Fibroblast of pulmonary artery (primary cell): ENCODE measurements around the gene LARGE1.
A peak's percentile ranks its signal among the peaks of the same experiment; 100 is the strongest.

Source experiments
- DNase-seq: peaks from one replicate; pipeline ENCODE4 v3.0.0-alpha.2; 2010; ENCODE audit warnings: low read depth
- H3K4me3 ChIP-seq: replicated peaks from 2 replicates; pipeline ENCODE4 v1.5.1; 2011; ENCODE audit warnings: low read depth, mild to moderate bottlenecking, control low read depth, low read length, moderate library complexity
- CTCF ChIP-seq: IDR thresholded peaks from 2 replicates; pipeline ENCODE4 v1.5.1; 2011; ENCODE audit warnings: mild to moderate bottlenecking, control low read depth, low read length, inconsistent platforms; ENCODE audit errors: missing control alignments

The LARGE1 gene

DNA sequence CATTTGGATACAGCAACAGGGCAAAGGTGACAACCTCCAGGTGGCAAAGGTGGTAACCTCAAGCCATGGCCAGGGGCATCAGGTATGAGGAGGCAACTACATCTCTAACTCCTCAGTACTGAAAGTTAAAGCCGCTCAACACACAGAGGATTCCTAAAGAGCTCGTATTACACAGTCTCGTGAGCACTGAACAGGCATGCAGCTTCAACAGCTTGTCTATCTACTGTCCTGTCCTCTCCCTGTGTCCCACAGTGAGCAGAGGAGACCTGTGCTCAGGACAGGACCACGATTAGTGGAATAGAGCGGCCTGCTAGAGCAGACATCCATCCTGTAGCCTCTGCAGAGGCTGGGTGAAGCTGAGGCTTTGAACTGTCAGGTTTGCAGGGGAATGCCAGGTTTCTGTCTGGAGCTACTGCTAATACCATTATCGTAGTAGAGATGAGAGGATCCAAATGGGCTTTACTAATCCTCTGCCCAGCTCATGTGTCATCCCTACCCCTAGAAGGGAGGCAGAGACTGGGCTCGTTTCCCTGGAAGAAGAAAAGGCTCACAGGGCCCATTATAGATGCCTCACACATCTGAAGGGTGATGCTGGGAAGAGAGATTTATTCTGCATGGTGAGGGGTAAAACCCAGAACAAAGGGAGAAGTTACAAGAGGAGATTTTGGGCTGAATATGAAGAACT, 415.2 kb downstream of the LARGE1 start:
- no peak overlapping the region for H3K4me3 ChIP-seq
- TF ChIP-seq CTCF = no peak
- DNase-seq = no peak

DNA sequence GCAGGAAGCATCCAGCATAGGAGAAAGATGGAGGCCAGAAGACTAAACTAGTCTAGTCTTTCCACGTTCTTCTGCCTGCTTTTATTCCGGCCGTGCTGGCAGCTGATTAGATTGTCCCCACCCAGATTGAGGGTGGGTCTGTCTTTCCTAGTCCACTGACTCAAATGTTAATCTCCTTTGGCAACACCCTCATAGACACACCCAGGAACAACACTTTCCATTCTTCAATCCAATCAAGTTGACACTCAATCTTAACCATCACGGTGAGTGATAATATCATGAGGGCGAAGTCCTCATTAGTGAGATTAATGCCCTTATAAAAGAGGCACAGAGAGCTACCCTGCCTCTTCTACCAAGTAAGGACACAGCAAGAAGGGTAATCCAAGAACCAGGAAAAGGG, 424.2 kb downstream of the LARGE1 start:
- DNase-seq = no peak
- no peak overlapping the region for H3K4me3 ChIP-seq
- no peak for TF ChIP-seq CTCF

DNA sequence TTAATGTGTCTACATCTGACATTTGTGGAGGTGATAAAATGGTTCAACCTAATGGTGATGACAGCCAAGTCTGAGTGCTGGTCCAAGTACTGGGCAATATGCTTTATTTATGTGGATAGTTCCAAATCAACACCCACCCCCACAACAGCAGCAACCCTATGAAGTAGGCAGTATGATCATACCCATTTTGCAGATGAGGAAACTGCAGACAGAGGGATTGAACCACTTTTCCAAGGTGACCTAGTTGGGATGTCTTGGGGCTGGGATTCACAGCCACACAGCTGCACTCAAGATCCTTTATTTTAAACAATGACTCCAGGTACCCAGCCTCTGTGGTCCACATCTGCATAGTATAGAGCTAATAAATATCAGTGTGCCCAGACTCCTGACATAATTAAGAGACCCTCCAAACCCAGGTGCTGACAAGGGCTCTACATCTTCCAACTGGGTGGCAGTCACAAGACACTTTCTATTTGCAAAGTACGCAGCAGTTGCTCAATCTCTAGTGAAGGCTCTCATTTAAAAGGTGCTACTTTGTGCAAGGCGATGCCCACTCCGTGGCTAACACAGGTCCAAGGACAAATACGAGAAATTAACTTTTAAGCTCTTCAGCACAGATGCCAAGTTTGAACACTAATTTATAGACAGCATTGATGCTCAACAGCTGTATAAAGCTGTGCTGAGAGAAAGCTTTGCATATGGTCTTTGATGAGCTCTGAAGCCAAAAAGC, 426.6 kb downstream of the LARGE1 start:
- H3K4me3 ChIP-seq = no peak overlapping the region
- TF ChIP-seq CTCF = no peak
- no peak for DNase-seq

GRCh38 chr22:33492210-33492651, 428.0 kb downstream of the LARGE1 start:
- peak; percentile 2 for DNase-seq
- no peak for TF ChIP-seq CTCF
- H3K4me3 ChIP-seq = no peak overlapping the region

DNA sequence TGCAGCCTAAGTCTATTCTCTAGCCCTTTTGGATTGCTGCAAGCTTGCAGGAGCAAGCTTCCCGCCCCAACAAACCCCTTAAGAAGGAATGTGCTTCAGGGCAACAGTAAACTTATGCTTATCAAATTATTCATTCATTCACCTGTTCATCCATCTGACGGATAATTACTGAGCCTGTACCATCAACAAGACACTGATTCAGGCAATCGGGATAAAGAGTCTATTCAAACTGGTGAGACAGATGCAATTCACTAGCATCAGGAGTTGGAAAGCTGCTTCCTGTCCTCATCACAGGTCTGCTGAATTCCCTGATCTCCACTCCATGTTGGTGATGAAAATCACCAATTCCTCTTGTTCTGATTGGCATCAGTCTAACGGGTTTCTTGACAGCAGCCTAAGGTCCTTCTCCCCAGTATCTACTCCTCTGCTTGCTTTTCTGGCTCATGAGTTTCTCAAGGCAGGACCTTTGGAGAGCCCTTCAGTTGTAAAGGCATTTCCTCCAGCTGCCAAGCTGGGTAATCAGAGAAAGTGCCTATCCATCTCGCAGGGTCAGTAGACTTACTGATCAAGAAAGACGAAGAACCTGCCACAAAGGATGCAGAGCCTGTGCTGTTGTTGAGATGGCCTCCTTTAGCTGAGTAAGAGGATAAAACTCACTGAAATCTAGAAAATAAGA, 433.1 kb downstream of the LARGE1 start:
- TF ChIP-seq CTCF = no peak
- no peak overlapping the region for H3K4me3 ChIP-seq
- no peak for DNase-seq

- no peak for TF ChIP-seq CTCF
These were observed 438.7 kb downstream of the LARGE1 start for GRCh38 chr22:33481550-33481949.

More at GRCh38 chr22:33481550-33481949, 438.7 kb downstream of the LARGE1 start:
- H3K4me3 ChIP-seq = no peak overlapping the region
- DNase-seq = no peak
